Measurements from ENCODE around the gene SLC25A19.
"Not testable (repeated sequence)": the region's sequence is repeated elsewhere in the genome, so short reads cannot be mapped to it uniquely, and the experiment has no call there.

Gene SLC25A19

DNA sequence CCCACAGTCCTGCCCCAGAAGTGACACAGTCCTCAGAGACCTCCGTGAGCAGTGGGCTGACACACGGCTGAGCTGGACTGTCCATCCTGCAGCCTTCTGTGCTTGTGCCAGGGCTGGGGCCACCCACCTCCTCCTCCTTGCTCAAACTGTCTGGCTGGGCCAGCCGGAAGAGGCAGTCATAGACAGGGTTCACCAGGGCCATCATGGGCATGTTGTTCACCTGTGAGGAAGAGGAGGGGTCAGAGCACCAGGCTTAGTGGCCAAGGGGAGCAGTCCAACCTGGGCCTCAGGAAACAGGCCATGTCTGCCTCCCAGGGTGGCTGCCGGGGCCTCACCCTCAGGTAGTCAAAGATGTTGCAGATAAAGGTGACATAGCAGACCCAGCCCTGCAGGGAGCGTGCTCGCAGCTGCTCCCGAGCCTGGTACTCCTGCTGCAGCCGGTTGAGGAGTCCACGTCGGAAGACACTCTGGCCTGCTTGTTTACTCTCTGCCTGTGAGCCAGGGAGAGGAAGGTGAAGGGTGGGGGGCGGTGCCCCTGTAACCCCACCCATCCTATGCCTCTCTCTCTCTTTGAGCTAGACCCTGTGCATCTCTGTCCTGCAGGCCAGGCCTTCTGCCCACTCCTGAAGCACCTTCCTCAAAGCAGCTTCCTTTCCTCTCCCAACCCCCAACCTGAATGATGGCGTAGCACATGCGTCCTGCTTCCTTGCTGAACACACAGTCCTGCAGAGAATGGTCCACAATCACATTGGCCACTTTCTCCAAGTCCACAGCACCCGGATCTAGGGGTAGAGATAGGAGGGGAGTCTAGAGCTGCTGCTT is 21.6 kb downstream of the SLC25A19 start:
- DNase-seq (ENCODE audit: low read depth), result no peak

DNA sequence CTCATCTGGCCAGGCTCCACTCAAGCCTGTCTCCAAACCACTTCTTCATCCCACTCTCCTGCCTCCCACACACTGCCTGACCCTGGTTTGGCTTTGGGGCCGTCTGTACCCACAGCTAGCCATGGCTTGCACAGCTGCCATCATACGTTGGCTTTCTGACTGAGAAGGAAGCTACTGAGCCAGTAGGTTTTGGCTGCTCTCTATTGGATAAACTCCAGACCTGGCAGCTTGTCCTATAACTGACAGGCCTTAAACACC is 22.2 kb downstream of the SLC25A19 start:
- no peak for DNase-seq (ENCODE audit: low read depth)

GRCh38 chr17:75266316-75267152 is 22.7 kb downstream of the SLC25A19 start:
- no peak for DNase-seq (ENCODE audit: low read depth)

DNA sequence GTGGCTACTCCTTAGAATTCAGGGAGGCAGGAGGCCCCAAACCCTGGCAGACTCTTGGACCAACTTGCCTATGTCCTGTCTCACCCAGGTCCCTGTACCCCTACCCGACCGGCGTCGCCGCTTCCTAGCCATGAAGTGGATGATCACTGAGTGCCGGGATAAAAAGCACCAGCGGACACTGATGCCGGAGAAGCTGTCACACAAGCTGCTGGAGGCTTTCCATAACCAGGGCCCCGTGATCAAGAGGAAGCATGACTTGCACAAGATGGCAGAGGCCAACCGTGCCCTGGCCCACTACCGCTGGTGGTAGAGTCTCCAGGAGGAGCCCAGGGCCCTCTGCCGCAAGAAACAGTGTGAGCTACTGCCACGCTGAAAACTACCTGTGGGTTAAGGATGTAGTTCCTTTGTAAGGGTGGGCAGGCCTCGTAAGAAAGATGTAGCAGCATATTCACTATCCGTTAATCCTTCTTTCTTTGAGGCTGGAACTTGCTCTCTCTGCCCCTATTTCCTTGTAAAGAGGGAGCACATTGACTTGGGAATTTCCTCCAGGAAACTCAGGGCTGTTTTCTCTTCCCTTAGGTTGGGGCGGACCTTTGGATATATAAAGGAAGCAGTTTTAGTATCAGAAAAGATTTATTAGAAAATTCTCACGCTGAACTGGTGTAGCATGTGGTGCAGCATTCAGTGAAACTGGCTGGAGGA is 23.5 kb downstream of the SLC25A19 start:
- DNase-seq (ENCODE audit: low read depth), result no peak

DNA sequence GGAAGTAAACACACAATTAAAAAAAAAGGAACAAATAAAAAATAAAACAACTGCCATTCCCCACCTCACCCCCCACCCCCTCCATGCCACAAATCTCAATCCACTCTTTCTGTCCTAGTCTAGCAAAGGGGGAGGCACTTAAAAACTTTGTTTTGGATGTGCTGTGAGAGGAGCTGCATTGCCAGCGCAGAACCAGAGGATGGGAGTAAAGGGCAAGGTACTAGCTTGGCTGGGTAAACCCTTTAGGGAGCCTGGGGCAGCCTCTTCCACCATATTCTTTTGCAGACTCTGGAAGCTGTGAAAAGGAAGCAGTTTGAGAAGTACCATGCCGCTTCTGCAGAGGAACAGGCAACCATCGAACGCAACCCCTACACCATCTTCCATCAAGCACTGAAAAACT is 26.2 kb downstream of the SLC25A19 start:
- no peak for DNase-seq (ENCODE audit: low read depth)

- DNase-seq (ENCODE audit: low read depth), result no peak
Measured at GRCh38 chr17:75262112-75262606, 27.1 kb downstream of the SLC25A19 start.

- DNase-seq (ENCODE audit: low read depth), result peak; percentile 86
Measured at GRCh38 chr17:75261336-75262111, 27.7 kb downstream of the SLC25A19 start, which contains the start of the genes GGA3 and MRPS7. Gene GGA3, minus strand, starts transcription at chr17:75261606. Its CDS starts 19 bp downstream, at chr17:75261587. Gene MRPS7, plus strand, starts transcription at chr17:75261879. Its CDS starts 22 bp downstream, at chr17:75261901.

DNA sequence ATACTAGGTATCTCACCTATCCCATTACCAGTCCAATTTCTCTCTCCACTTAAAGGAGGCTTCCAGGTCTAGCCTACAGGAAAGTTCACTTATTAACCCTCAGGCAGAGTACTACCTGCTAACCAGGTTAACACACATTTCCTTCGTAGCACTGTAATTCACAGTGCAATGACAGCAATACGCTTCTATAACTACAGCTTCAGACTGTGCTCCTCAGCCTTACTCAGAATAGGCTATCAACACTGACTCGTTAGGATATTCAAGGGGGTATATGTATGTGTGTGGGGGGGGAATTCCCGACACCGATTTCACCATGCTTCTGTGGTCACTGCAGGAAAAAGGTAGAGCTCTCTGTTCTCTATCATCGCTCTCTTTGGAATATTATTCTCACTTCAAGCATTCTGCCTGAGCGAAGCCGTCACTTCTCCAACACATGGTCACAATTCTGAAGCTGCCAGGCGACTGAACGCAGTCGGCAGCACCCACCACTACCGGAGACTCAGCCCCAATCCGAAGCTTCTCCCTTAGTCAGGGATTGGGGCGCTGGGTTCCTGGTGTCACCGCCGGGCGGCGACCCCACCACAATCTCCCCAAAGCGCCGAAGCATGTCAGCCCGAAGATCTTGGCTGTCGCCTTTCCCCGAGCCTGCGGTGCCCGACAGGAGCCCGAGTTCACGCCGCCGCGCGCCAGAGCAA is 28.4 kb downstream of the SLC25A19 start:
- no peak for DNase-seq (ENCODE audit: low read depth)

- not testable (repeated sequence) for DNase-seq (ENCODE audit: low read depth)
Measured at GRCh38 chr17:75257228-75257627, 32.0 kb downstream of the SLC25A19 start.

- DNase-seq (ENCODE audit: low read depth), result not testable (repeated sequence)
Measured at GRCh38 chr17:75255954-75256698, 33.1 kb downstream of the SLC25A19 start.

DNA sequence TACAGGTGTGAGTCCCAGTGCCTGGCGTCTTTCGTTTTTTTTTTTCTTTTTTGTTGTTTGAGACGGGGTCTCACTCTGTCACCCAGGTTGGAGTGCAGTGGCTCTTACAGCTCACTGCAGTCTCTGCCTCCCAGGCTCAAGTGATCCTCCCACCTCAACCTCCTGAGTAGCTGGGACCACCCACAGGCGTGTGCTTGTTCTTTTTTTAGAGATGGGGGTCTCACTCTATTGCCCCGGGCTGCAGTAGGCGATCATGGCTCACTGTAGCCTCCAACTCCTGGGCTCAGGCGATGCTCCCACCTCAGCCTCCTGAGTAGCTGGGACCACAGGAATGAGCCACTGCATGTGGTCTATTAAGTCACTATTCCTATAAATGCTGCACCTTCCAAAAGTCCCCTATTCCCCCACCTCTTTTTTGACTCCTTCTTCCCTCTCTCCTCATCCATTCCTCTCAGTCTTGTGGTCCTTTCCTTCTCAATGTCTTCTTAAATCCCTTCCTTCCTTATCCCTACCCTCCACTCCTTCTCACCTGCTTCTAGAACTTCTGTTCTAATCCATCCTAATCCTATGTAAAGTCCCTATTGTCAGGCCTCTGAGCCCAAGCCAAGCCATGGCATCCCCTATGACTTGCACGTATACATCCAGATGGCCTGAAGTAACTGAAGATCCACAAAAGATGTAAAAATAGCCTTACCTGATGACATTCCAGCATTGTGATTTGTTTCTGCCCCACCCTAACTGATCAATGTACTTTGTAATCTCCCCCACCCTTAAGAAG is 37.0 kb downstream of the SLC25A19 start:
- DNase-seq (ENCODE audit: low read depth), result no peak

- DNase-seq (ENCODE audit: low read depth), result peak; percentile 77
Measured at GRCh38 chr17:75250009-75250471, 39.2 kb downstream of the SLC25A19 start.

DNA sequence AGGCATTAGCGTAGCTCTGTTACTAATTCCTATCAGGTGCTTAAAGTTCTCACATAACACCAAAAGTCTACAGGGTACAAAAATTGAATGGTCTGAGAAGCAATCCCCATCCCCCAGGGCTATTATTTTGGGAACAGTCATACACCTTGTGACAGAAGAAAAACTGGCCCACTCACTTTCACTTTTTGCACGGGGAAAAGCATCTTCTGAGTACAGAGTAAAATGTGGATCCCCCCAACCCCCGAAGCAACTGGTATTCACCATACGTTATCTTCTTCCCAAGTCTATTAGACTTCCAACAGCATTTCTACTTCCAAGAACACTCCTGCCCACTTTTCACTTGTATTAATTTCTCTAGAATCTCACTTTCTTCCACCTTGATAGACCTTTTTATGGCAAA is 39.7 kb downstream of the SLC25A19 start:
- no peak for DNase-seq (ENCODE audit: low read depth)

DNA sequence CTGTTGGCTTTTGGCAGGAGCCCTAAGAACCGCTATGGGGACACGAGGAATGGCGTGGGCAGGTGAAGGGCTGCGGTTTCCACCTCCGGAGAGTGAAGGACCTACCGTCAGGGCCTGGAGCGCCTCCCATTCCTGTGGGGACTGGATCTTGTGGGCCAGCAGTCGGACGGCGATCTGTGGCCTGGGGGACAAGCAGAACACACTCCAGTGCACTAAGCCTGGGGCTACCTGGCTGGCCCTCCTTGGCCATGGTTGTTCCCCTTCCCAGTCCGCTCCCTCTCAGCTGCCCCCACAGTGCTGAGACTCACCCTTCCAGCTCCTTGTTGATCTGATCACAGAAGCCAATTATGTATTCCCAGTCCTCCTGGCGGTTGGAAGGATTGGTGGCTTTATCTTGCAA is 42.8 kb downstream of the SLC25A19 start:
- DNase-seq (ENCODE audit: low read depth), result no peak

GRCh38 chr17:75245011-75245410 is 44.2 kb downstream of the SLC25A19 start:
- no peak for DNase-seq (ENCODE audit: low read depth)

GRCh38 chr17:75244133-75244866 is 44.9 kb downstream of the SLC25A19 start:
- DNase-seq (ENCODE audit: low read depth), result no peak

DNA sequence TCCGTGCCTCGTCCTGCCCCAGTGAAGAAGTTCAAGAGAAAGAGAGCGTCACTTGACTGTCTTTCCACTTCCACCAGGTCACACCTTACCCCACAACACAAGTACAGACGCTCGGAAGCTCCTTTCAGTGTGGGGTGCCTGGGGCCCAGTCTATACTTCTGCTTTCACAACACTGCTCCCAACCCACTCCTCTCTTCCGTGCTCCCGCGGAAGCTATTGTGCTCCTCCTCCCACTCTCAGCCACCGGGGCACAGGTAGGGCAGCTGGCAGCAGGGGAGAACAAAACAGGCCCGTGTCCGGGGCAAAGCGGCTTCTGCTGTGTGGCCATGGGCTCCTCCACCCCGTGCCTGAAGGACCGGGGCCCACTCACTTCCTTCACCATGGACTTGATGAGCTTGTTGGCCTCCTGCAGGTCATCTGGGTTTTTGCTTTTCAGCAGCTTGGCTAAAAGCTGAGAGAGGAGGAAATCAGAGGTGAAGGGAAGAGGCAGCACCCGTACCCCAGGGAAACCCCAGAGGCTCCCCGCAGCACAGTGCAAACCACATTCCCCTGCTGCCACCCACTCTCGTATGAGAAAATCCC is 46.7 kb downstream of the SLC25A19 start:
- DNase-seq (ENCODE audit: low read depth), result no peak

- DNase-seq (ENCODE audit: low read depth), result peak; percentile 53
Measured at GRCh38 chr17:75241996-75242460, 47.2 kb downstream of the SLC25A19 start.
